Measurements from ENCODE around the gene NUP42.

DNA sequence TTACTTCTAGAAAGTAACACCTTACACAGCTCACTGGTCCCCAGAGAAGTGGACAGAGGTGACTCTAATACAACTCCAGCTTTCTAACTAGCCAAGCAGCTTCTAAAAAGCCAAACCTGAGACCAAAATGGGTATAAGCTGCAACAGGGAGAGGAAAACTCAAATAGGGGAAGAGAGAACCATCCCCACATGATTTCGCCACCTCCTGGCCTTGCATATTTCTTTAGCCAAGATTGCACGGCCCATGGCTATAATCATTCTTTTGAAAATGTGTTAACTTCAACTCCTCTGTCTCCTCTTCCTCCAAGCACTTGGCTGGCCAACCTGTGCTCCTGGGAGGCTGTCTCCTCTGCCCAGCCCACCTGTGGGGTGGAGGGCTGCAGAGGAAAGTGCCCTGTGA lies 28.7 kb downstream of the NUP42 start:
- TF ChIP-seq CTCF (IDR thresholded peaks at IDR 0.05; ENCODE audit: insufficient read depth, low read depth, low read length), result no peak
- no peak for TF ChIP-seq EZH2 (IDR thresholded peaks at IDR 0.05; ENCODE audit: insufficient read depth, low read length)
